ENCODE results near the gene COX10.
"Not testable (repeated sequence)": the region's sequence is repeated elsewhere in the genome, so short reads cannot be mapped to it uniquely, and the experiment has no call there.

Gene COX10

DNA sequence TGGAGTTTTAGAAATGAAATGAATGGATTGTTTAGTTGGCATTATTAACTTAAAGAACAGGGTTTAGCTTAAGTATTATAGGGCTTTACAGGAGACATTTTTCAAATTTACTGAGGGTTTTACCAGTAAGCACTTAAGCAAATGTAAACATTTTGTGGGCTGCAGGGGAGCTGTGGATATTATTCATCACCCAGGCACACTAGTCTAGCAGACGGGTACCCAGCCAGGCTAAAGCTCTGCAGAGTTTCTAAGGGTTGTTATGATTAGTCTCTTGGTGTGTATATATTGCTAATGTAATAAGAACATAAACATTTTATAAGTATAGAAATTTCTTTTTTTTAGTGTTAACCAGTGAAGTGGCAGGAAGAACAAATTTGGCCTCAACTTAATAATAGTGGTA is 110.6 kb downstream of the COX10 start:
- DNase-seq (ENCODE audit: low read depth), result not testable (repeated sequence)

DNA sequence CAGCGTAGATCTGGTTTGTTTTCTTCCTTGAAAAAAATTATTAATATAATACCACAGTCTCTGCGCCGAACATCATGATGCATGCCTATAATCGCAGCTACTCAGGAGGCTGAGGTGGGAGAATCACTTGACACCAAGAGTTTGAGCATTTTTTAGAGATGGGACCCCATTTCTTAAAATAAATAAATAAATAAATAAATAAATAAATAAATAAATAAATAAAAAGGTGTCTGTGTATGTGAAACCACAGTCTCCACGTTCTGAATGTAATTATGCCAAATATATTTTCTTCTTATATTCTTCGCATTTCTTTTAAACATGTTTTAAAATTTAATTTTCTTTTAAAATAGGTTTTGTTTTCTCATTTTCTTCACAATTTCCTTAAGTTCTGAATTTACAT is 112.8 kb downstream of the COX10 start:
- not testable (repeated sequence) for DNase-seq (ENCODE audit: low read depth)

- DNase-seq (ENCODE audit: low read depth), result not testable (repeated sequence)
Measured at GRCh38 chr17:14184536-14184935, 115.2 kb downstream of the COX10 start.

DNA sequence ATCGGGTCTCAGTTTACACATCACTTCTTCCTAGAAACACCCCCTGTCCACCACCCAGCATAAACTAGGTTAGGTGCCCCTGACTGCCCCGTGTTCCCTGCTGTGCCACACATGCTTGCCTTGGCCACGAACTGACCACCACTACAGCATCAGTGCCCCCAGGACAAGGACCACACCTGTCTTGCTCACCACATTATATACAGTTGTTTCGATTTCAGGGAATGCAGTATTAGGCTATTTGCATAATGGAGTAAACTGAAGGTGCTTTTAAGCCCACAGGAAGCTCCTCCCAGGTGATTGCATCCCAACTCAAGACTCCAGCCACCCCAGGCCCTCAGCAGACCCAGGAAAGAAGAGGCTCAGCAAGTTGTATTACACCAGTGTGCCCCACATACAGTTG is 117.1 kb downstream of the COX10 start:
- DNase-seq (ENCODE audit: low read depth), result not testable (repeated sequence)

DNA sequence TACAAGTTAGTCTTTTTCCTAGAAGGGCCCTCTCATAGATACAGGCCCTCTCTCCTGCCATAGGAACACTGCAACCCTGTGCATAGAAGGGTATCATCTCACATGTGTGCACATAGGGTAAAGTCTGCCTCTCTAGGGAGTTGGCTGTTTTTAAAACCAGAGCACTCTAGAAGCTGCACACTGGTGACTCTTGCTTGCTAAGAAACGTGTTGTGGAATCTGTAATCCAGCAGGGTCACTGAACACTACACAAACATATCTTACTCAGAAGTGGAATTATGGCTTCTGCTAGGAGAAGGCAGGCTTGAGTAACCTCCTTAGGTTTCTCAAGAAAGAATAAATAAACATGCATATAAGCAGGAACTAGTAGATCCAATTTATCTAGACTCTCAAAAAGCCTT is 121.5 kb downstream of the COX10 start:
- DNase-seq (ENCODE audit: low read depth), result not testable (repeated sequence)

GRCh38 chr17:14191469-14191868 is 122.2 kb downstream of the COX10 start:
- not testable (repeated sequence) for DNase-seq (ENCODE audit: low read depth)

DNA sequence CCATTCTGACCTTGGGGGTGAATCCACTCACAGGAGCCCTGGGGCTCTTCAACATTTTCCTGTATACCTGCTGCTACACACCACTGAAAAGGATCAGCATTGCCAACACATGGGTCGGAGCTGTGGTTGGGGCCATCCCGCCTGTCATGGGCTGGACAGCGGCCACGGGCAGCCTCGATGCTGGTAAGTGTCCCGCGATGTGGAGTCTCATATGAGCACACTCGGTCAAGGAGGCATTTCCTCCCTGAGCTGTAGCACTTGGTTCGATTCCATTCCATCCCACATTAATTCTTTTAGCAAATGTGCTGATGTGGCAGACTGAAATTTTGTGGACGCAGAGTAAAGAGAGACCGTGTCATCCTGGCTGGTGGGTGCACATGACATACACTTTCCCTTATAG is 122.7 kb downstream of the COX10 start:
- not testable (repeated sequence) for DNase-seq (ENCODE audit: low read depth)

- DNase-seq (ENCODE audit: low read depth), result not testable (repeated sequence)
Measured at GRCh38 chr17:14192636-14193344, 123.5 kb downstream of the COX10 start.

GRCh38 chr17:14196377-14196997 is 127.2 kb downstream of the COX10 start:
- no peak for DNase-seq (ENCODE audit: low read depth)

DNA sequence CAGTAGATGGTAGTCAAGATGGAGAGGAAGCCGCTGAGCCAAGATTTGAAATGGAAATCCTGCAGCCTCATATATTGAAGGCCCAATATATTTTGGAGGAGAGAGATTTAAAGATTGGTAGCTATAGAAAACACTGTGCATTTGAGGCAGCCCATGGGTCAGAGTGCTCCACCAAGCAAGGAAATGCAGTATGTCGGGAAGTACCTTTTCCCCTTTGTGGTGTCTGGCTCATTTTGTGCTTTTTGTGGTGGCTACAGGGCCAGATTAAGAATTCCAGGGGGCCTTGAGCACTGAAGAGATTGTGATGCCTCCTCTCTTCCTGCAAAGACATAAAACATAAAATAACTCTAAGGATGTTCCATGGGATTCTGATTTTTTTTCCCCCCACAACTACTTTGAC is 127.8 kb downstream of the COX10 start:
- DNase-seq (ENCODE audit: low read depth), result no peak

GRCh38 chr17:14197586-14197985 is 128.3 kb downstream of the COX10 start:
- no peak for DNase-seq (ENCODE audit: low read depth)

- DNase-seq (ENCODE audit: low read depth), result no peak
Measured at GRCh38 chr17:14198013-14198412, 128.7 kb downstream of the COX10 start.

- DNase-seq (ENCODE audit: low read depth), result no peak
Measured at GRCh38 chr17:14198575-14198974, 129.3 kb downstream of the COX10 start.

DNA sequence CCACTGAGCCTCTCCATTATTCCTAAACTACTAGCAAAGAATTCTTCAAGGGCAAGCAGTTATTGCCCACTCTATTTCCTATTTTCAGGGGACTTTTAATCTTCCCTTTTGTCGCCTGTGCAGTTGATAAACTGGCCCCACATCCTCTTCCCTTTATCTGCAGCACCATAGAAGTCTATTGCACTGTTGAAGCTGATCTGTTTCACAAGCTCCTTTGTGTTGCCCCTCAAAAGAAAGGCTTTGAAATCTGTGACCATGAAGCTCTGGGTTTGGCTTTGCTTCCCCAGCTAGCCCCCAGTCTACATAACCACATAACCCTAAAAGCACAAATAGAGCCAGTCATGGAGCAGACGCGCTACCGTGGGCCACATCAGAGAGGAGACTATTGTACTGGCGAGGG is 130.3 kb downstream of the COX10 start:
- no peak for DNase-seq (ENCODE audit: low read depth)

- DNase-seq (ENCODE audit: low read depth), result no peak
Measured at GRCh38 chr17:14200354-14200753, 131.1 kb downstream of the COX10 start.

DNA sequence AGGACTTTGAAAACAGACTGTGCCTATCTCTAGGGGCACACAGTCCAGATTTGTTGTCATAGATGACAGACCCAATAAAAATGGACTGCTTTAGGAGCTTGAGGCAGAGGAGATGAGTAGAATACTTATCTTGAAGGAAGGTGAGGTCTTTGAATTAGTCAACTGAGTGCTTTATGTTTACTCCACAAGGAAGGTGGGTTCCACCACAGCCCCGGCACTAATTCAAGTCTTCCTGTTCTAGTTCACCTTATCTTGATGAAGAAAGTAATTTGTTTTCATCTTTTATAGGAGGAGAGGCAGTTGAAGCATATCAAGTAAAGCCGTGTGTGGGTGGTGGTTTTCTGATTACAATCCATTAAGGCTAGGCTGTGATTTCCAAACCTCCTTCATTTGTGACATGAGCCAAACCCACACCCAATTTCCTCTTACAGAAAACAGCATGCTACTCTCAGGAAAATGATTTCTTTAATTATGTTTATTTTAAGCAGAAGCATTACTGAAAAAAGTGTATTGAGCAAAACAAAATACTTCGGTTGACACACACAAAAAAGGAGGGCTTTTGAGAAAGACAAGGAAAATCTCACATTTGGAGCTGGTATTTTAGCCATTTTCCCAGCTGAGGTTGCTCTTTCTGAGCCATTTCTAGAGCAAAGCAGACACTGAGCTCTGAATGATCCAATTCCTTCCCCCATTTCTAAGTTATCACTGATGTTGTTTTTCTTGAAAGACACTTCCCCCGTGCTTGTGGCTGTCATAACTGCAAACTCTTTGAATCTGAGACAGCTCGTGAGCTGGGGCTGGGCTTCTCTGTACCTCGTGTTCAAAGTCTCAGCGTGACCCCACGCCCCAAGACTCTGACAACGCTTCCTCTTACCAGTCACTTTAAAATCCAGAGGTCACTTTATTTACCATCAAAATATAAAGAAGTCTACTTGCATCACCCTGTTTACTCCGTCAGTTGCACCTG is 132.0 kb downstream of the COX10 start:
- peak; percentile 57 for DNase-seq (ENCODE audit: low read depth)

DNA sequence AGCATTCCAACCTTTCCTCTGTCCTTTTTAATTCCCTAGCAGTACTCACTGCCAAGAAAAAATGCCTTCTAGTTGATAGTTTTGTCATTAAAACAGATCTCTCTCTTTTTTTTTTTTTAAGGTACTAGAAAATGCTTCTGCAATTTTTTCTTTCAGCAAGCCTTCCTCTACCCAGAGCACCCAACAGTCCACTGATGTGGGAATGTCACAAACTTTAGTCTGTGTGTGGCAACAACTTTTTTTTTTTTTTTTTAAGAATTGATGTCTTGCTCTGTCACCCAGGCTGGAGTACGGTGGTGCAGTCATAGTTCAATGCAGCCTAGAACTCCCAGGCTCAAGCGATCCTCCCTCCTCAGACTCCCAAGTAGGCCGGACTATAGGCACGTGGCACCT is 132.7 kb downstream of the COX10 start:
- no peak for DNase-seq (ENCODE audit: low read depth)

DNA sequence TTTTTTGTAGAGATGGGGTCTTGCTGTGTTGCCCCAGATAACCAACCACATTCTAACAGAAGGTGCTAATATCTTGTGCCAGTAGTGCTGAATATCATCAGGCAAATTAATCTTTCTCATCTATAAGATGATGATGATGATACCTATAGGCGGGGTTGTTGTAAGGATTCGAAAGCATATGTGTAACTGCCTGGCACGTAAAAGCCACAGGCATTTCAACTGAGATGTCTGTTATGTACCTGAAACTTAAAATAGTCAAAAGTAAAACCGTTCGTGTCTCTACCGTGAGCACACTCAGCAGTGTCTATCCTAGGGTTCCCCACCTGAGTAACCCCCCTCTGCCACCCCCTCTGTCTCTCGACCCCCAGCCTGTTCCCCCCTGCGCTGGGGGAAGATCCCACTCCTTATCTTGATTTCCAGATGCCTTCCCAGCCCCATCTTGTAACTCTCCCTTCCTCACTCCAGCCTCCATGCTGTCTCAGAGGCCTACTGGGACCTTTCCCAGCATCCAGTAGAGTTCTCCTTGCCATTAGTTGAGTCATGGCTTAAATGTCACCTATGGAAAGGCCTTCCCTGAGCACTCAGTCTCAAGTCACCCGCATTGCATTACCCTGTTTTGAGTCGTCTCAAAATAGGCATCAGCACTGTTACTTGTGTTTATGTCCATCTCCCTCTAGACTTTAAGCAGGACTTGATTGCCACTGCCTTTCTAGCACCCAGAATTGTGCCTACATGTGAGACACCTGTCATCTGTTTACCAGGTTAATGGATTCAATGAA is 133.3 kb downstream of the COX10 start:
- no peak for DNase-seq (ENCODE audit: low read depth)

DNA sequence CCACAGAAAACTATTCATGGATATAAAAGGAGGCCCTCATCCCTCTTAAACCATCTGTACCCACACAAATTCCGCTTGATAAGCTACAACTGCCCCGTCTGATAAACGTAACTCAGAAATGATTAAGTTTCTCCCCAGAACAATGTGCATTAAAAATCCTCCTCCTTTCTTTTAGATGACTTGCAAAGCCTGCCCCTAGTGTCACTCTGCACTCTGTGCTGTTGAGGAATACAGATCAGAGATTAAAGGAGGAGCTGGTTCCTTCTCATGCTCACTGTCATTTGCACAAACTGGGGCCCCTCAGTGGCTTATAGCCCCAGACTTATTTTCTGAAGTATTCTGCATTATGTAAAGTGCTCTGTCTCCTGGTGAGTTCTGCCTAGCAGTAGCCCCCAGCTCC is 134.1 kb downstream of the COX10 start:
- no peak for DNase-seq (ENCODE audit: low read depth)

DNA sequence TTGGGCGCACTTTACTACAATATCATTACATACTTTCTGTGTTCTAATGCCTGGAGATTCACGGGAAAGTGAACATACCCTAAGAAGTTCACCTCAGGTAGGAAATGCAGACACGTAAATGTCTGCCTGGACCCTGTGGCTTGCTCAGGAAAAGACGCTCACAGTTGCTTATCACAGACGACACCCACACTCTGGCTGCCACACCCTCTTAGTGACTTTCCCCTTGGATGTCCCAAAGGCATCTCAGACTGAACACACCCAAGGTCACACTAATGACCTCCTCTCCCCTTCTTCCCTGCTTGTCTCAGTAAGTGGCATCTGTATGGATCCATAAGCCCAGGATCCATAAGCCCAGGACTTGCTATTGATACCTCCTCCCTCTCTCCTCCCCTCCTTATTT is 134.8 kb downstream of the COX10 start:
- no peak for DNase-seq (ENCODE audit: low read depth)

- DNase-seq (ENCODE audit: low read depth), result no peak
Measured at GRCh38 chr17:14204546-14204945, 135.2 kb downstream of the COX10 start.

DNA sequence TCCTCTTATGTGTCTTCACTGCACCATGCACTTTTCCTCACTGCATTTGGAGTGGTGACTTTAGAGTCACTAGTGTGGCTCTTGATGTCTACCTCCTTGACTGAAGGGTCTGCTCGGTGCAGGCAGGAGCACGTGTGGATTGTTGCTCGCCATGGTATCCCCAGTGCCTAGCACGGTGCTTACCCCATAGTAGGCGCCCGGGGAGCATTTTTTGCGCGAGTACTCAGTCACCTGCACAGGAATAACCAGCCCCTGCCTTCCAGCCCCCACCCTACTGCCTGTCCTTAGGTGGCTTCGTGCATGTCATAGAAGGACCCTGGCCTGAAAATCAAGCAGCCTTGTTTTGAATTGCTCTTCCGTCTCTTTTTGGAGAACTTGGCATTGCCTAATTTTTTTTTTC is 136.1 kb downstream of the COX10 start:
- no peak for DNase-seq (ENCODE audit: low read depth)

Data from T follicular helper cell (primary cell).